Osteocyte (in vitro differentiated cells): ENCODE data around the gene RBMS1. TPM values are rescaled to one million over a fixed set of nuclear protein-coding genes. Genes with fewer than 3 reads are reported as not detected.
A peak's percentile ranks its signal among the peaks of the same experiment; 100 is the strongest.

ENCODE experiments used
- DNase-seq: peaks from one replicate; pipeline ENCODE4 v3.0.0; 2021; ENCODE audit warnings: mixed read lengths; ENCODE audit not compliant: unreplicated experiment; ENCODE audit errors: extremely low spot score
- H3K27ac Mint-ChIP-seq: one replicate; pipeline ENCODE4 v1.8.0; 2021; ENCODE audit warnings: mild to moderate bottlenecking, mixed read lengths; ENCODE audit not compliant: unreplicated experiment
- H3K27me3 Mint-ChIP-seq: one replicate; pipeline ENCODE4 v1.8.0; 2021; ENCODE audit warnings: mixed read lengths; ENCODE audit not compliant: unreplicated experiment
- H3K36me3 Mint-ChIP-seq: one replicate; pipeline ENCODE4 v1.8.0; 2021; ENCODE audit warnings: mixed read lengths; ENCODE audit not compliant: unreplicated experiment
- H3K4me1 Mint-ChIP-seq: one replicate; pipeline ENCODE4 v1.8.0; 2021; ENCODE audit warnings: mixed read lengths; ENCODE audit not compliant: unreplicated experiment
- H3K4me3 Mint-ChIP-seq: one replicate; pipeline ENCODE4 v1.8.0; 2021; ENCODE audit warnings: mild to moderate bottlenecking, moderate library complexity, mixed read lengths; ENCODE audit not compliant: unreplicated experiment
- H3K9me3 Mint-ChIP-seq: one replicate; pipeline ENCODE4 v1.8.0; 2021; ENCODE audit warnings: mixed read lengths; ENCODE audit not compliant: unreplicated experiment
- total RNA-seq: library from RNA; stranded (reverse); gene quantifications from 2 replicates; pipeline ENCODE4 v1.2.1, GENCODE V29; 2021
- TF ChIP-seq, protein P1 (sequence below): fragments of 200-600 bp; sonication (generic); IDR thresholded peaks from 2 replicates; pipeline ENCODE4 v1.5.0; 2021; ENCODE audit warnings: antibody characterized with exemption, mild to moderate bottlenecking, moderate library complexity

RBMS1 gene
- total RNA-seq, 1 donor from 2014 or later, result 169 TPM

GRCh38 chr2:160387558-160388262, 105.9 kb downstream of the RBMS1 start:
- Mint-ChIP-seq H3K9me3 (no peaks in the 10 kb centered on the region), H3K36me3 (peaks cover 11% of the 10 kb centered on the region), H3K4me1 (peaks cover 75% of the 10 kb centered on the region), H3K27me3 (no peaks in the 10 kb centered on the region), H3K27ac (peak overlapping the region; percentile 84), H3K4me3 (peak overlapping the region; percentile 28)
- TF ChIP-seq, protein P1, sequence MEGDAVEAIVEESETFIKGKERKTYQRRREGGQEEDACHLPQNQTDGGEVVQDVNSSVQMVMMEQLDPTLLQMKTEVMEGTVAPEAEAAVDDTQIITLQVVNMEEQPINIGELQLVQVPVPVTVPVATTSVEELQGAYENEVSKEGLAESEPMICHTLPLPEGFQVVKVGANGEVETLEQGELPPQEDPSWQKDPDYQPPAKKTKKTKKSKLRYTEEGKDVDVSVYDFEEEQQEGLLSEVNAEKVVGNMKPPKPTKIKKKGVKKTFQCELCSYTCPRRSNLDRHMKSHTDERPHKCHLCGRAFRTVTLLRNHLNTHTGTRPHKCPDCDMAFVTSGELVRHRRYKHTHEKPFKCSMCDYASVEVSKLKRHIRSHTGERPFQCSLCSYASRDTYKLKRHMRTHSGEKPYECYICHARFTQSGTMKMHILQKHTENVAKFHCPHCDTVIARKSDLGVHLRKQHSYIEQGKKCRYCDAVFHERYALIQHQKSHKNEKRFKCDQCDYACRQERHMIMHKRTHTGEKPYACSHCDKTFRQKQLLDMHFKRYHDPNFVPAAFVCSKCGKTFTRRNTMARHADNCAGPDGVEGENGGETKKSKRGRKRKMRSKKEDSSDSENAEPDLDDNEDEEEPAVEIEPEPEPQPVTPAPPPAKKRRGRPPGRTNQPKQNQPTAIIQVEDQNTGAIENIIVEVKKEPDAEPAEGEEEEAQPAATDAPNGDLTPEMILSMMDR, result no peak
- no peak for DNase-seq

GRCh38 chr2:160384791-160385190, 108.8 kb downstream of the RBMS1 start:
- TF ChIP-seq, protein P1, result no peak
- no peak overlapping the region for H3K4me3 Mint-ChIP-seq
- H3K4me1 Mint-ChIP-seq, result peaks cover 74% of the 10 kb centered on the region
- peak overlapping the region; percentile 60 for H3K27ac Mint-ChIP-seq
- peaks cover 3% of the 10 kb centered on the region for H3K36me3 Mint-ChIP-seq
- H3K27me3 Mint-ChIP-seq, result no peaks in the 10 kb centered on the region
- DNase-seq, result no peak
- no peaks in the 10 kb centered on the region for H3K9me3 Mint-ChIP-seq

GRCh38 chr2:160381425-160381951, 112.1 kb downstream of the RBMS1 start:
- Mint-ChIP-seq H3K4me1 (peaks cover 75% of the 10 kb centered on the region), H3K4me3 (no peak overlapping the region), H3K9me3 (no peaks in the 10 kb centered on the region), H3K36me3 (peaks cover 3% of the 10 kb centered on the region), H3K27ac (peak overlapping the region; percentile 21), H3K27me3 (no peaks in the 10 kb centered on the region)
- DNase-seq, result no peak
- TF ChIP-seq, protein P1, result no peak

DNA sequence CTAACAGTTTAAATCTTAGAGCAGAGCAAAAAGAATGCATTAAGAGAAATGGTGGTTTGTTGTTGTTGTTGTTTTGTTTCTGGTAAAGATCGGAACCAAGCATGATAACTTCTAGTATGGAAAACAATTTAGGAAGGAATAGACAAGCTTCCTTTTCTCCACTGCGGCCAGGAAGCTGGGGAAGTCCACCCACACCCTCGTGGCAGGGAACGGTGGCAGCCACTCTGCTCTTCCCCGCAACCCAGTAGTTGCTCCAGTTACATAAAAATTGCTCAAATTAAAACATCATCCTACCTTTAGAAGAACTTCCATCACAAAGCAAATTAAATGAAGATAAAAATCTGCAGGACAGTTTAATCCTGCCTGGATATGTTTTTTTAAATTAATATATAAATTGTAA, 113.0 kb downstream of the RBMS1 start:
- Mint-ChIP-seq H3K4me3 (no peak overlapping the region), H3K9me3 (no peaks in the 10 kb centered on the region), H3K27ac (peak overlapping the region; percentile 39), H3K4me1 (peaks cover 78% of the 10 kb centered on the region), H3K27me3 (no peaks in the 10 kb centered on the region), H3K36me3 (peaks cover 3% of the 10 kb centered on the region)
- no peak for DNase-seq
- TF ChIP-seq, protein P1, result no peak

DNA sequence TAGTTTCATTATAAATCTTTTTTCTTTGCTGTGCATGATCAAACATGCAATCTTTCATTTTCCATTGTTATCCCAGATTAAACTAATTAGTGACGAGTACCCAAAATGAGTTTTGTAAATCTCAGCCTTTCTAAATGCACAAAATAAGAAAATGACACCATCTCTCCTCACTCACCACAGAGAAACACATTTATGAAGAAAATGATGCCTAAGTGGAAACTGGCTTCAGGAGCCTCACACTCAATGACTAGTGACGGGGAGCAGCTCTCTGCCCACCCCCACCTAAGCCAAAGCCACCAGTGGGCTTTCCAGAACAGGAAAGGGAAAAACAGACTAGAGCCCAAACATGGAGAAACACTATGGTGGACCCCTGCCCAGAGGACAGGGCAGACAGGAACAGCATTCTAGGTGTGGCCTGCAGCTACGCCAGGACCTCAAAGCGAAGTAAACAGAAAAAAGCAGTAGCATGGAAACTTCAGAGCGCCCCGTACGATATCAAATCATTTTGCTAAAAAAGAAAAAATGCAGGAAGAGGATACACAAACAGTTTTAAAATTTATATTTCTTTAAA, 113.5 kb downstream of the RBMS1 start:
- Mint-ChIP-seq H3K4me1 (peaks cover 78% of the 10 kb centered on the region), H3K27me3 (no peaks in the 10 kb centered on the region), H3K27ac (peak overlapping the region; percentile 39), H3K36me3 (peaks cover 3% of the 10 kb centered on the region), H3K9me3 (no peaks in the 10 kb centered on the region), H3K4me3 (no peak overlapping the region)
- no peak for DNase-seq
- TF ChIP-seq, protein P1, result no peak
